GM20000 (cell line): Measurements from ENCODE around the gene FRYL.

Source experiments
- DNase-seq: peaks from one replicate; pipeline ENCODE4 v3.0.0; 2012; ENCODE audit warnings: low spot score
- CTCF ChIP-seq: IDR thresholded peaks from 2 replicates; pipeline ENCODE4 v1.5.1; 2012; ENCODE audit warnings: mild to moderate bottlenecking, control low read depth; ENCODE audit errors: extremely low read depth, missing control alignments

The FRYL gene

GRCh38 chr4:48604527-48604926 is 175.6 kb downstream of the FRYL start:
- TF ChIP-seq CTCF = no peak
- DNase-seq = no peak

GRCh38 chr4:48604041-48604440 is 176.0 kb downstream of the FRYL start:
- DNase-seq = no peak
- TF ChIP-seq CTCF = no peak

DNA sequence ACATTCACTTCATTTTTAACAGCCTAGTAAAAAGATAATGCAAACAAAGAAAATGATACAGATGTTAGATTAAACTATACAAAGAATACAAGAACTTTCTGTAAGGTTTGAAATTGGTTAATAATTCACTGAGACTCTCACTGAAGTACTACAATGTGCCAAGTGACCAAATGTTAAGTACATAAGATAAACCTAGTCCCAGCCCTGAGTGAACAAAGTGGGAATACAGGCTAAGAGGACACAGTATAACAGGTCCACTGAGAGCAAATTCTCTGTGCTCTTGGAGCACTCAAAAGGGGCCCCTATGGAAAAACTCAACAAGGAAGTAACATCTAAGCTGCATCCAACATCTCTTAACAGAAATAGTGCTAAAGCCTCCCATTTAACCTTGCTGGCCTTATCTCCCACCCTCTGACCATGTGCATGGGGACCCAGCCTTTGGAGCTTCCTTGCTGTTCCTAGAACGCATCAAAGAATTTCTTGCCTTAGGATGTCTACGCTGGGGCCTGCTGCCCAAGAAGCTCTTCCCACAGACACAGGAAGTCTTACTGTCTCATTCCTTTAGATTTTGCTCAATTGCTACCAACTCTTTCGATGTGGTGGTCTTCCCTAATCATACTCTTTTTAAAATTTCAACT is 176.6 kb downstream of the FRYL start:
- no peak for TF ChIP-seq CTCF
- DNase-seq = no peak

DNA sequence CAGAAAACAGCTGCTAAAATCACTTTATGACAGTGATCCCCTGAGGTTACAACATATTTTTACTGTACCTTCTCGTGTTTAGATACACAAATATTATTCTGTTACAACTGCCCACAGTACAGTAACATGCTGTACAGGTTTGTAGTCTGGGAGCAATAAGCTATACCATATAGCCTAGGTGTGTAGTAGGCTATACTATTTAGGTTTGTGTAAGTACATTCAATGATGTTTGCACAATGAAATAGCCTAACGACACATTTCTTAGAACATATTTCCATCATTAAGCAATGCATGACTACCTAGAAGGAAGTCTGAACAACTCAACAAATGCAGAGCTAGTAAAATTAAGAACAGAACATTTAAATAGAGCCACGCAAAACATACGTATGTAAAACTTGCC is 177.3 kb downstream of the FRYL start:
- DNase-seq = no peak
- TF ChIP-seq CTCF = no peak

- no peak for TF ChIP-seq CTCF
- no peak for DNase-seq
These were observed 177.9 kb downstream of the FRYL start for GRCh38 chr4:48602222-48602621.

GRCh38 chr4:48596336-48596735 is 183.7 kb downstream of the FRYL start:
- no peak for DNase-seq
- no peak for TF ChIP-seq CTCF

GRCh38 chr4:48594180-48594579 is 185.9 kb downstream of the FRYL start:
- TF ChIP-seq CTCF = no peak
- no peak for DNase-seq
